Loucy (cell line): ENCODE results near the gene BCLAF1.

ENCODE experiments used
- EZH2phosphoT487 ChIP-seq: fragments of 200-600 bp; IDR thresholded peaks from 2 replicates; pipeline ENCODE4 v1.6.1; 2018; ENCODE audit warnings: antibody characterized with exemption, mild to moderate bottlenecking, moderate library complexity, borderline replicate concordance
- TF ChIP-seq, protein P1 (sequence below): fragments of 200-600 bp; sonication (generic); conservative IDR thresholded peaks from 2 replicates; pipeline ENCODE4 v1.5.1; 2014; ENCODE audit warnings: mild to moderate bottlenecking, antibody characterized with exemption, low read length

- TF ChIP-seq, protein P1, sequence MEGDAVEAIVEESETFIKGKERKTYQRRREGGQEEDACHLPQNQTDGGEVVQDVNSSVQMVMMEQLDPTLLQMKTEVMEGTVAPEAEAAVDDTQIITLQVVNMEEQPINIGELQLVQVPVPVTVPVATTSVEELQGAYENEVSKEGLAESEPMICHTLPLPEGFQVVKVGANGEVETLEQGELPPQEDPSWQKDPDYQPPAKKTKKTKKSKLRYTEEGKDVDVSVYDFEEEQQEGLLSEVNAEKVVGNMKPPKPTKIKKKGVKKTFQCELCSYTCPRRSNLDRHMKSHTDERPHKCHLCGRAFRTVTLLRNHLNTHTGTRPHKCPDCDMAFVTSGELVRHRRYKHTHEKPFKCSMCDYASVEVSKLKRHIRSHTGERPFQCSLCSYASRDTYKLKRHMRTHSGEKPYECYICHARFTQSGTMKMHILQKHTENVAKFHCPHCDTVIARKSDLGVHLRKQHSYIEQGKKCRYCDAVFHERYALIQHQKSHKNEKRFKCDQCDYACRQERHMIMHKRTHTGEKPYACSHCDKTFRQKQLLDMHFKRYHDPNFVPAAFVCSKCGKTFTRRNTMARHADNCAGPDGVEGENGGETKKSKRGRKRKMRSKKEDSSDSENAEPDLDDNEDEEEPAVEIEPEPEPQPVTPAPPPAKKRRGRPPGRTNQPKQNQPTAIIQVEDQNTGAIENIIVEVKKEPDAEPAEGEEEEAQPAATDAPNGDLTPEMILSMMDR: no peak
- no peak for TF ChIP-seq EZH2phosphoT487
These were observed 20.2 kb upstream of the BCLAF1 start for GRCh38 chr6:136309729-136310311.
